IMR-90 (cell line): Measurements from ENCODE around the gene C20orf173. TPM values are rescaled to one million over a fixed set of nuclear protein-coding genes. Genes with fewer than 3 reads are reported as not detected.

Experiments
- ATAC-seq: fragments of 200-7000 bp; cut with Tn5 transposase; 2 replicates; pipeline ENCODE4 v1.9.1; 2020; ENCODE audit warnings: low read depth, mild to moderate bottlenecking, moderate library complexity
- BruUV-seq: library from RNA; stranded (reverse); fragments of 400-500 nt; replicated peaks from 2 replicates; lab custom pipeline; 2021; lab: Mats Ljungman, UMichigan
- CTCF ChIA-PET: fragments of 300-600 bp; formaldehyde crosslinking; extraction: SDS; loops from one replicate; lab custom pipeline; 2021; ENCODE audit warnings: antibody characterized with exemption; lab: Yijun Ruan, JAX
- POLR2A ChIA-PET: fragments of 300-600 bp; sonication (Branson Sonifier 250); formaldehyde crosslinking; loops from one replicate; lab custom pipeline; 2022; ENCODE audit warnings: antibody characterized with exemption; ENCODE audit not compliant: unreplicated experiment; lab: Charles Lee
- DNase-seq: peaks from one replicate; pipeline ENCODE4 v3.0.0; 2013
- H2AFZ ChIP-seq: replicated peaks from 2 replicates; pipeline ENCODE3; 2013; ENCODE audit warnings: low read length, mild to moderate bottlenecking; ENCODE audit not compliant: poor library complexity
- H2AK5ac ChIP-seq: 2 replicates; pipeline ENCODE4 v1.6.1; 2013; ENCODE audit warnings: low read depth, low read length, inconsistent platforms
- H2AK9ac ChIP-seq: replicated peaks from 2 replicates; pipeline ENCODE3; 2013; ENCODE audit warnings: mild to moderate bottlenecking, low read depth, low read length, moderate library complexity; ENCODE audit not compliant: poor library complexity
- H2BK120ac ChIP-seq: 2 replicates; pipeline ENCODE4 v1.6.1; 2013; ENCODE audit warnings: low read depth, low read length, inconsistent platforms
- H2BK15ac ChIP-seq: 3 replicates; pipeline ENCODE4 v1.6.1; 2013; ENCODE audit warnings: low read depth, low read length, inconsistent platforms
- H2BK20ac ChIP-seq: 2 replicates; pipeline ENCODE4 v1.6.1; 2013; ENCODE audit warnings: low read depth, mild to moderate bottlenecking, inconsistent platforms, low read length, moderate library complexity
- H2BK5ac ChIP-seq: 2 replicates; pipeline ENCODE4 v1.6.1; 2013; ENCODE audit warnings: mild to moderate bottlenecking, low read depth, low read length, inconsistent platforms; ENCODE audit not compliant: poor library complexity, severe bottlenecking
- H3K14ac ChIP-seq: replicated peaks from 2 replicates; pipeline ENCODE4 v1.6.1; 2013; ENCODE audit warnings: low read depth, low read length, inconsistent platforms
- H3K18ac ChIP-seq: 2 replicates; pipeline ENCODE4 v1.6.1; 2013; ENCODE audit warnings: low read depth, low read length, control low read depth
- H3K23ac ChIP-seq: 2 replicates; pipeline ENCODE4 v1.6.1; 2013; ENCODE audit warnings: low read depth, low read length, inconsistent platforms
- H3K27ac ChIP-seq: 2 replicates; pipeline ENCODE4 v1.5.1; 2013; ENCODE audit warnings: mild to moderate bottlenecking, control low read depth, low read length; ENCODE audit not compliant: insufficient read depth
- H3K27me3 ChIP-seq: 2 replicates; pipeline ENCODE4 v1.6.1; 2013; ENCODE audit warnings: low read length; ENCODE audit not compliant: control insufficient read depth, insufficient read depth
- H3K36me3 ChIP-seq: 2 replicates; pipeline ENCODE4 v1.6.1; 2013; ENCODE audit warnings: low read length, mixed read lengths; ENCODE audit not compliant: control insufficient read depth, insufficient read depth
- H3K4ac ChIP-seq: 2 replicates; pipeline ENCODE4 v1.6.1; 2013; ENCODE audit warnings: low read depth, low read length, inconsistent platforms
- H3K4me1 ChIP-seq: 2 replicates; pipeline ENCODE4 v1.6.1; 2013; ENCODE audit warnings: low read length, mixed read lengths; ENCODE audit not compliant: control insufficient read depth, insufficient read depth
- H3K4me2 ChIP-seq: 2 replicates; pipeline ENCODE4 v1.6.1; 2013; ENCODE audit warnings: low read depth, mild to moderate bottlenecking, control low read depth, low read length, moderate library complexity
- H3K4me3 ChIP-seq: 2 replicates; pipeline ENCODE4 v1.5.1; 2013; ENCODE audit warnings: low read depth, mild to moderate bottlenecking, control low read depth, low read length, moderate library complexity; ENCODE audit not compliant: insufficient read depth
- H3K56ac ChIP-seq: 2 replicates; pipeline ENCODE4 v1.6.1; 2013; ENCODE audit warnings: low read length, inconsistent platforms; ENCODE audit not compliant: insufficient read depth; ENCODE audit errors: extremely low read depth
- H3K79me1 ChIP-seq, 2 experiments: 2 replicates each; pipeline ENCODE4 v1.6.1; 2013; ENCODE audit warnings: low read length in 2 of 2, inconsistent platforms in 1 of 2, low read depth in 1 of 2
- H3K9ac ChIP-seq: 2 replicates; pipeline ENCODE4 v1.6.1; 2013; ENCODE audit warnings: low read depth, low read length, control low read depth
- H3K9me1 ChIP-seq: 2 replicates; pipeline ENCODE4 v1.6.1; 2013; ENCODE audit warnings: low read length, inconsistent platforms; ENCODE audit not compliant: insufficient read depth
- H3K9me3 ChIP-seq: 2 replicates; pipeline ENCODE4 v1.6.1; 2013; ENCODE audit warnings: low read length; ENCODE audit not compliant: control insufficient read depth, insufficient read depth
- H4K20me1 ChIP-seq: 2 replicates; pipeline ENCODE4 v1.6.1; 2013; ENCODE audit warnings: low read length, inconsistent platforms; ENCODE audit not compliant: insufficient read depth
- H4K5ac ChIP-seq: 2 replicates; pipeline ENCODE4 v1.6.1; 2013; ENCODE audit warnings: mild to moderate bottlenecking, low read depth, low read length, control low read depth
- H4K8ac ChIP-seq, 2 experiments: 2 replicates each; pipeline ENCODE4 v1.6.1; 2013; ENCODE audit warnings: low read depth in 2 of 2, low read length in 2 of 2, control low read depth in 1 of 2, inconsistent platforms in 1 of 2
- H4K91ac ChIP-seq: 2 replicates; pipeline ENCODE4 v1.6.1; 2013; ENCODE audit warnings: low read depth, low read length, inconsistent platforms; ENCODE audit not compliant: insufficient read depth
- CHD1 ChIP-seq: IDR thresholded peaks from 2 replicates; pipeline ENCODE4 v1.6.1; 2012; ENCODE audit warnings: low read depth, low read length, improper control_type of control experiment
- CTCF ChIP-seq: conservative IDR thresholded peaks from 2 replicates; pipeline ENCODE4 v1.5.1; 2012; ENCODE audit warnings: mild to moderate bottlenecking, low read depth, low read length, improper control_type of control experiment
- MXI1 ChIP-seq: IDR thresholded peaks from 2 replicates; pipeline ENCODE4 v1.6.1; 2012; ENCODE audit warnings: low read depth, mild to moderate bottlenecking, low read length, moderate library complexity, borderline replicate concordance
- POLR2A ChIP-seq: IDR thresholded peaks from 2 replicates; pipeline ENCODE4 v1.6.1; 2012; ENCODE audit warnings: mild to moderate bottlenecking, low read depth, low read length
- RFX5 ChIP-seq: IDR thresholded peaks from 2 replicates; pipeline ENCODE4 v1.8.0; 2012; ENCODE audit warnings: low read depth, mild to moderate bottlenecking, low read length, moderate library complexity
- SMC3 ChIP-seq: fragments of 150-350 bp; IDR thresholded peaks from 2 replicates; pipeline ENCODE4 v1.6.1; 2016; ENCODE audit warnings: low read depth, mild to moderate bottlenecking, antibody characterized with exemption, low read length, moderate library complexity
- WGBS, 2 experiments: methylation state at CpG; one replicate each; pipeline versions ENCODE4 v1.1.5 to v1.1.7; 2013; ENCODE audit warnings: missing lambda C conversion rate in 2 of 2; ENCODE audit not compliant: insufficient read length in 1 of 2; ENCODE audit errors: extremely low coverage in 2 of 2; 5-methylcytosine and 5-hydroxymethylcytosine counted together
- dilution Hi-C: fragments of 300-500 bp; cut with HindIII; formaldehyde crosslinking; loops from one replicate; pipeline ENCODE4 v1.14.3; 2018; ENCODE audit warnings: low sequenced_read_pairs; ENCODE audit not compliant: unreplicated experiment
- in situ Hi-C: fragments of 300-500 bp; cut with MboI; formaldehyde crosslinking; loops from 3 replicates; pipeline ENCODE4 v1.14.3; 2019; ENCODE audit warnings: low sequenced_read_pairs, inconsistent platforms, mixed read lengths
- intact Hi-C: fragments of 100-400 bp; cut with micrococcal nuclease; formaldehyde crosslinking; loops from 2 replicates; pipeline ENCODE4 v1.10.0; 2022
- polyA plus RNA-seq, 3 experiments: library from polyadenylated mRNA; depleted of rRNA; stranded (reverse); fragments of >200 nt; gene quantifications; 2 replicates each; pipeline ENCODE4 v1.2.3, GENCODE V29; 2012; ENCODE audit warnings: low replicate concordance in 1 of 3
- total RNA-seq: library from RNA; depleted of rRNA; stranded (reverse); fragments of >200 nt; gene quantifications from 2 replicates; pipeline ENCODE4 v1.2.3, GENCODE V29; 2012

C20orf173 gene
- total and polyA plus RNA-seq, 2 of the 4 experiments (the other 2 are of a cell fraction): not detected

- ChIA-PET POLR2A (no interaction called here), CTCF (interaction anchor here (0.6 to 1.3 kb wide), 2 partner anchors 18 to 74 kb away, joined by 3 read pairs; no protein-coding TSS in a partner anchor)
- Histone ChIP-seq H3K14ac (no peak overlapping the region), H3K9ac (no peak overlapping the region), H3K4me1 (peaks cover 2% of the 10 kb centered on the region), H2BK120ac (no peak overlapping the region), H3K9me1 (no peaks in the 10 kb centered on the region), H4K5ac (no peak overlapping the region), H3K18ac (no peak overlapping the region), H3K36me3 (peaks cover 35% of the 10 kb centered on the region), H2BK5ac (no peak overlapping the region), H2BK15ac (no peak overlapping the region), H3K23ac (no peak overlapping the region), H2BK20ac (no peak overlapping the region), H2AK9ac (no peak overlapping the region), H3K27ac (no peak overlapping the region), H4K8ac (no peak overlapping the region), H2AK5ac (no peak overlapping the region), H3K56ac (no peak overlapping the region), H3K27me3 (no peaks in the 10 kb centered on the region), H3K4me2 (no peak overlapping the region), H4K20me1 (no peaks in the 10 kb centered on the region), H3K9me3 (no peaks in the 10 kb centered on the region), H3K4ac (no peak overlapping the region), H4K91ac (no peak overlapping the region), H2AFZ (no peak overlapping the region), H3K79me1 (no peaks in the 10 kb centered on the region), H3K4me3 (no peak overlapping the region)
- DNase-seq (no peak), ATAC-seq (no peak)
- in situ Hi-C loops: no loop called here
- TF ChIP-seq RFX5 (no peak), POLR2A (no peak), CHD1 (no peak), MXI1 (no peak), SMC3 (no peak), CTCF (no peak)
- dilution Hi-C loops: no loop called here
- intact Hi-C loops: loop anchor here (10.0 kb wide), 1 partner anchor 104 kb away; the partner anchor contains the start of genes CPNE1 and RBM12
- no TSS peak for BruUV-seq
- 82% methylated on average over 3 of the region's 10 CpGs; no CpG with 5 or more reads in 1 of the 2 experiments for WGBS, 2 experiments
Measured at GRCh38 chr20:35560541-35560940, 31.1 kb upstream of the C20orf173 start.
